Mononuclear cell (primary cell): ENCODE data around the gene SEPTIN10. TPM values are rescaled to one million over a fixed set of nuclear protein-coding genes. Genes with fewer than 3 reads are reported as not detected.

ENCODE experiments used
- H3K27me3 ChIP-seq: 2 replicates; pipeline ENCODE4 v1.6.0; 2011; ENCODE audit warnings: low read length, control low read depth; ENCODE audit not compliant: insufficient read depth
- H3K4me1 ChIP-seq: 2 replicates; pipeline ENCODE4 v1.5.1; 2011; ENCODE audit warnings: mild to moderate bottlenecking, low read length, control low read depth; ENCODE audit not compliant: insufficient read depth
- H3K4me3 ChIP-seq: 2 replicates; pipeline ENCODE4 v1.5.1; 2011; ENCODE audit warnings: mild to moderate bottlenecking, low read length, moderate library complexity
- H3K9me3 ChIP-seq: 2 replicates; pipeline ENCODE4 v1.5.1; 2011; ENCODE audit warnings: low read depth, mild to moderate bottlenecking, control low read depth, low read length
- total RNA-seq: library from RNA; depleted of rRNA; stranded (reverse); fragments of >200 nt; gene quantifications from one replicate; pipeline ENCODE4 v1.2.3, GENCODE V29; 2012

Gene SEPTIN10
- total RNA-seq, 1 donor = 3.7 TPM

- Histone ChIP-seq H3K4me1 (no peaks in the 10 kb centered on the region), H3K27me3 (no peaks in the 10 kb centered on the region), H3K9me3 (no peaks in the 10 kb centered on the region), H3K4me3 (no peak overlapping the region)
Measured at GRCh38 chr2:109529532-109530449, 84.0 kb downstream of the SEPTIN10 start.

GRCh38 chr2:109528811-109529501 is 84.8 kb downstream of the SEPTIN10 start:
- Histone ChIP-seq H3K4me1 (no peaks in the 10 kb centered on the region), H3K4me3 (no peak overlapping the region), H3K27me3 (no peaks in the 10 kb centered on the region), H3K9me3 (no peaks in the 10 kb centered on the region)

GRCh38 chr2:109527846-109528705 is 85.7 kb downstream of the SEPTIN10 start:
- H3K4me3 ChIP-seq = no peak overlapping the region
- no peaks in the 10 kb centered on the region for H3K4me1 ChIP-seq
- no peaks in the 10 kb centered on the region for H3K27me3 ChIP-seq
- H3K9me3 ChIP-seq = no peaks in the 10 kb centered on the region

- H3K4me3 ChIP-seq = no peak overlapping the region
- no peaks in the 10 kb centered on the region for H3K4me1 ChIP-seq
- no peaks in the 10 kb centered on the region for H3K27me3 ChIP-seq
- no peaks in the 10 kb centered on the region for H3K9me3 ChIP-seq
Measured at GRCh38 chr2:109527079-109527478, 86.7 kb downstream of the SEPTIN10 start.

GRCh38 chr2:109526442-109526970 is 87.3 kb downstream of the SEPTIN10 start:
- H3K4me1 ChIP-seq = no peaks in the 10 kb centered on the region
- no peak overlapping the region for H3K4me3 ChIP-seq
- H3K9me3 ChIP-seq = no peaks in the 10 kb centered on the region

GRCh38 chr2:109525836-109526235 is 87.9 kb downstream of the SEPTIN10 start:
- no peaks in the 10 kb centered on the region for H3K27me3 ChIP-seq
- H3K4me1 ChIP-seq = no peaks in the 10 kb centered on the region
- H3K9me3 ChIP-seq = no peaks in the 10 kb centered on the region
- no peak overlapping the region for H3K4me3 ChIP-seq

More at GRCh38 chr2:109526442-109526970, 87.3 kb downstream of the SEPTIN10 start:
- no peaks in the 10 kb centered on the region for H3K27me3 ChIP-seq

- Histone ChIP-seq H3K9me3 (no peaks in the 10 kb centered on the region), H3K4me3 (no peak overlapping the region), H3K27me3 (no peaks in the 10 kb centered on the region), H3K4me1 (no peaks in the 10 kb centered on the region)
Measured at GRCh38 chr2:109523536-109524361, 90.0 kb downstream of the SEPTIN10 start.

- no peaks in the 10 kb centered on the region for H3K9me3 ChIP-seq
- H3K27me3 ChIP-seq = no peaks in the 10 kb centered on the region
- no peaks in the 10 kb centered on the region for H3K4me1 ChIP-seq
- H3K4me3 ChIP-seq = no peak overlapping the region
Measured at GRCh38 chr2:109523121-109523520, 90.6 kb downstream of the SEPTIN10 start.

- Histone ChIP-seq H3K4me1 (no peaks in the 10 kb centered on the region), H3K4me3 (no peak overlapping the region)
Measured at GRCh38 chr2:109522063-109522374, 91.7 kb downstream of the SEPTIN10 start.

GRCh38 chr2:109521233-109522062 is 92.3 kb downstream of the SEPTIN10 start:
- H3K27me3 ChIP-seq = no peaks in the 10 kb centered on the region
- H3K4me3 ChIP-seq = no peak overlapping the region
- no peaks in the 10 kb centered on the region for H3K9me3 ChIP-seq
- no peaks in the 10 kb centered on the region for H3K4me1 ChIP-seq

More at GRCh38 chr2:109522063-109522374, 91.7 kb downstream of the SEPTIN10 start:
- Histone ChIP-seq H3K9me3 (no peaks in the 10 kb centered on the region), H3K27me3 (no peaks in the 10 kb centered on the region)

GRCh38 chr2:109519513-109519912 is 94.3 kb downstream of the SEPTIN10 start:
- H3K9me3 ChIP-seq = no peaks in the 10 kb centered on the region
- no peaks in the 10 kb centered on the region for H3K4me1 ChIP-seq
- no peak overlapping the region for H3K4me3 ChIP-seq

GRCh38 chr2:109517118-109517889 is 96.5 kb downstream of the SEPTIN10 start:
- H3K27me3 ChIP-seq = no peaks in the 10 kb centered on the region
- no peaks in the 10 kb centered on the region for H3K4me1 ChIP-seq
- no peaks in the 10 kb centered on the region for H3K9me3 ChIP-seq
- H3K4me3 ChIP-seq = no peak overlapping the region

More at GRCh38 chr2:109519513-109519912, 94.3 kb downstream of the SEPTIN10 start:
- H3K27me3 ChIP-seq = no peaks in the 10 kb centered on the region
